IPS-18c (cell line): ENCODE results near the gene TRAF3IP1.

Source experiments
- H3K4me3 ChIP-seq: 2 replicates; pipeline ENCODE4 v1.7.0; 2013; ENCODE audit warnings: low read depth, mild to moderate bottlenecking, low read length, moderate library complexity; ENCODE audit not compliant: insufficient read depth
- H3K9me3 ChIP-seq: one replicate; pipeline ENCODE4 v1.6.1; 2013; ENCODE audit warnings: mild to moderate bottlenecking, low read length, moderate library complexity; ENCODE audit not compliant: control insufficient read depth, insufficient read depth

TRAF3IP1 gene

DNA sequence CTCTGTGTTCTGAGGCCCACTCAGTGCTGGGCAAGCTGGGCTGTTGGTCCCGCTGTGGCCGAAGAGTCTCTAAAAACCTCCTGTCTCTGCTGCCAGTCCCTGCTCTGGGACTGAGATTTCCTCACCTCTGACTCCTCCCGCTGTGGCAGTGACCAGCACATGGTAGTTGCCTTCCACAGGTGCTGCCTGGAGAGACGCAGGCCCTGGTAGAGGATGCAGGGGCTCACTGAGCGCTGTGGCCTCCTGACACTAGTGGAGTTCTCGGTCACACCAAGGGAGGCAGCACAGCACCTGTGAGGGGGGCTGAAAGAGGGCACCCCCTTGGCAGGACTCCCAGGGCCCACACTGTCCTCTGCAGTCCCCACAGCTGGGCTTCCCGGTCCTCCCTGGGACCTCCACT, 102.6 kb downstream of the TRAF3IP1 start:
- H3K9me3 ChIP-seq, result no peaks in the 10 kb centered on the region
- H3K4me3 ChIP-seq, result no peak overlapping the region

- Histone ChIP-seq H3K9me3 (no peaks in the 10 kb centered on the region), H3K4me3 (no peak overlapping the region)
Measured at GRCh38 chr2:238423561-238424312, 103.4 kb downstream of the TRAF3IP1 start.

- Histone ChIP-seq H3K9me3 (no peaks in the 10 kb centered on the region), H3K4me3 (no peak overlapping the region)
Measured at GRCh38 chr2:238424313-238424700, 104.0 kb downstream of the TRAF3IP1 start.

DNA sequence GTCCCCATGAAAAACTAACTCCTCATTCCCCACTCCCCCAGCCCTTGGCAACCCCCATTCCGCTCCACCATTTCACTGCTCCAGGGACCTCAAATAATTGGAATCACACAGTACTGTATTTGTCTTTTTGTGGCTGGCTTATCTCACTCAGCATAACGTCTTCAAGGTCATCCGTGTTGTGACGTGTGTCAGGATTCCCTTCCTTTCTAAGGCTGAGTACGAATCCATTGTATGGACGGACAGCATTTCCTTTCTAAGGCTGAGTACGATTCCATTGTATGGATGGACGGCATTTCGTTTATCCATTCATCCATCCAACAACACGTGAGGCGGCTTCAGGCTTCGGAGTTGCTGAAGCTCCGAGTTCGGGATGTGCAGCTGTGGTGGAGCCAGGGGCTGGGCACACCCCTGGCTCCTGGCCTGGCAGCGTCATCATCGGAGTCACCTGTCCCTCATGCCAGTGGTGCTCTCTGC, 105.2 kb downstream of the TRAF3IP1 start:
- H3K9me3 ChIP-seq, result no peaks in the 10 kb centered on the region
- peak overlapping the region; percentile 93 for H3K4me3 ChIP-seq

GRCh38 chr2:238425979-238426567, 105.8 kb downstream of the TRAF3IP1 start:
- Histone ChIP-seq H3K9me3 (no peaks in the 10 kb centered on the region), H3K4me3 (peak overlapping the region; percentile 93)

DNA sequence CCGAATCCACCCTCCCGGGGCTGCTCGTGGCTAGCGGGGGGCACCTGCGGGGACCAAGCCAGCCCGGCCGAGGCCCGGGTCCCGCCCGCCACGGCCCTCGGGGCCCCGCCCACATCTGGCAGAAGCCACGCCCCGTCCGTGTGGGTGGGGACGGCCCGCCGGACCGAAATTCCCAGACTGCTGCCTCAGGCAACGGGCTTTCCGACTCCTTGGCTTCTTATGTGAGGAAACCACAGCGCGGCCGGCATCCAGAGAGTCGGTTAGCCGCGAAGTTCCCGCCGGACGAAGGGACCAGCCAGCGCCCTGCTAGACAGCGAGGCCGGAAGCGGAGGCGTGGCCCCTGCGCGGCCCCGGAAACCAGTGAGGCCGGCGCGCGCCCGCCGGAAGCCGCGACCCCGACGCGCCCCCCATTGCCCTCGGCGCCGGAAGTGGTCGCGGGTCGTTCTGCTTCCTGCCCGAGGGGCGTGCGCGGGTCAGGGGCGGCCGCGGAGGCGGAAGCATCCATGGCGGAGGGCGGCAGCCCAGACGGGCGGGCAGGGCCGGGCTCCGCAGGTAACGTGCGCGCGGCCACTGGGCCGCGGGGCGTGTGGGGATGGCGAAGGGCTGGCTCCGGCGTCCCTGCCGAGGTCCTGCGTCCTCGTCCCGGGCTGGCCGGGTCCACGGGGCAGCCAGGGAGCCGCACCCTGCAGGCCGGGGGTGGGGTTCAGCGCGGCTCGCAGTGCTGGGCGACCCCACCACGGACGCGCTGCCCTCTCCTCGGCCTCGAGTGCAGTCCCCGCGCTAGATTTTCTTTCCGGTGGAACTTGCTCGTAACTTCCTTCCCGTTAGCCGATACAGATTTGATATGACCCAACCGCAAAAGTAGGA, 106.5 kb downstream of the TRAF3IP1 start, which contains the start of gene ASB1:
Gene ASB1 (plus strand): TSS at position 360 of the 867 bp plus-strand sequence. CDS start 144 bp downstream, at position 504.
- no peaks in the 10 kb centered on the region for H3K9me3 ChIP-seq
- peak within 1 kb of the TSS; percentile 93 for H3K4me3 ChIP-seq

DNA sequence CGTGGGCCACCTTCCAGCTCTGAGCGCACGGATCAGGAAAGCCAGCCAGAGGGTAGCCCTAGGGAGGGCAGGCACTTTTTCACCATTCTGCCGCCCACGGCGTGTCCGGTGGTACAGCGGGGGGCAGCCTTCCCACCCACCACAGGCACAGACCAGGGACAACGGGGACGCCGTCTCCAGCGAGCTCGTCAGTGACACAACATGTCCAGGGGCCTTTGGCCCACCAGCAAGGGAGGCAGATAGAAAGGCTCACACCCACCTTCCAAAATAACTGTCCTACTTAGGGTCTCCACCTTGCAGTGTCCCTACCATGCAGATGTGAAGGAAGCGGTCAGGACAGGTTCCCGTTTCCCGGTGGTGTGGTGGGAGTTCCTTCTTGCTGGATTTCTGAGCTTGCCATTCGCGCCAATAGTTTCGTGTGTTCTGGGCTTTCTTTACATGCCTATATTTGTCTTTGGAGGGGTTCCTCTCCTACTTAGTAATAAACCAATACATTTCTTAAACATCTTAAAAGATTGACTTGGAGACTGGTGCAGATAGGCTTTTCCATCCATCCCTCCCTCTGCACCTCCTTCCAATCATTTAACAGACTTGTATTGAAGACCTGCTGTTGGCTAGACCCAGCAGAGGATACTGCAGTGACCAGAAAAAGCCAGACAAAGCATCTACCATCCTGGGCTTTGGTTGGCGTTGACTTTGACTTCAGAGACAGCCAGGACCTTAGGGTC, 107.3 kb downstream of the TRAF3IP1 start:
- no peaks in the 10 kb centered on the region for H3K9me3 ChIP-seq
- H3K4me3 ChIP-seq, result peak overlapping the region; percentile 93

DNA sequence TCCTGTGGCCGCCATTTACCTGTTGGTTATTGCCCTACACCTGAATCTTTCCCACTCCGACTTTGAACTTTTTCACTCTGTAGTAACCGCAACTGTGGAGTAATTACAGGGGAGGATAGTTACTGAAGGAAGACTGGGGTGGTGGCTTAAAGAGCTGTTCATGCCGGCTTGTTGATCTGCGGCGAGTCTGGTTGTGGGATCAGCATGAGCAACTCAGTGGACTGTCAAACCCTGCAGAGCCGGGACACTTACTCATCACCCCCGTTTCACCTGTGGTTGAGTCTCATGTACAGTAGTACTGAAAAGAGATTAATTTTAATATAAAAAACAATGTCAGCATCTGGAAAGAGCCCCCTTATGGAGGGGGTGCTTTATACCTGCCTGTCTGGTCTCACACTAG, 108.5 kb downstream of the TRAF3IP1 start:
- Histone ChIP-seq H3K4me3 (no peak overlapping the region), H3K9me3 (no peaks in the 10 kb centered on the region)

DNA sequence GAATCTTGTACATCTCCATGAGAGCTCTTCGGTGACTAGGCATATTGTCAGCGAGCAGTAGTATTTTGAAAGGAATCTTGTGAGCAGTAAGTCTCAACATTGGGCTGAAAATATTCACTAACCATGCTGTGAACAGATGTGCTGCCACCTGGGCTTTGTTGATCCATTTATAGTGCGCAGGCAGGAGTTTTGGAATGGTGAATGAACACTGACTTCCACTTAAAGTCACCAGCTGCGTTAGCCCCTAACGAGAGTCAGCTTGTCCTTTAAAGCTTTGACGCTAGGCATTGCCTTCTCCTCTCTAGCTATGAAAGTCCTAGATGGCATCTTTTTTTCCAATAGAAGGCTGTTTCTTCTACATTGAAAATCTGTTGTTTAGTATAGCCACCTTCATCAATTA, 110.5 kb downstream of the TRAF3IP1 start:
- no peak overlapping the region for H3K4me3 ChIP-seq
- no peaks in the 10 kb centered on the region for H3K9me3 ChIP-seq

GRCh38 chr2:238431456-238431855, 111.1 kb downstream of the TRAF3IP1 start:
- Histone ChIP-seq H3K4me3 (no peak overlapping the region), H3K9me3 (no peaks in the 10 kb centered on the region)

- H3K4me3 ChIP-seq, result no peak overlapping the region
- H3K9me3 ChIP-seq, result no peaks in the 10 kb centered on the region
Measured at GRCh38 chr2:238433300-238433915, 113.1 kb downstream of the TRAF3IP1 start.

GRCh38 chr2:238433941-238434845, 113.9 kb downstream of the TRAF3IP1 start:
- H3K9me3 ChIP-seq, result no peaks in the 10 kb centered on the region
- no peak overlapping the region for H3K4me3 ChIP-seq

- Histone ChIP-seq H3K4me3 (no peak overlapping the region), H3K9me3 (no peaks in the 10 kb centered on the region)
Measured at GRCh38 chr2:238434846-238435751, 114.8 kb downstream of the TRAF3IP1 start.

DNA sequence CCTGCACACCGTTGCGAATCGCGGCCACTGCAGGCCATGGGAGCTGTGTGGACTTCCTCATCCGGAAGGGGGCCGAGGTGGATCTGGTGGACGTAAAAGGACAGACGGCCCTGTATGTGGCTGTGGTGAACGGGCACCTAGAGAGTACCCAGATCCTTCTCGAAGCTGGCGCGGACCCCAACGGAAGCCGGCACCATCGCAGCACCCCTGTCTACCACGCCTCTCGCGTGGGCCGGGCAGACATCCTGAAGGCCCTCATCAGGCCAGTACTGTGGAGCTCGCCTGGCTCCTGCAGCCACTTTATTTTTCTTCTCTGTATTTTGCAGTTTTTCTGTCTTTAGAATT, 115.4 kb downstream of the TRAF3IP1 start:
- H3K4me3 ChIP-seq, result no peak overlapping the region
- no peaks in the 10 kb centered on the region for H3K9me3 ChIP-seq
